Inflammatory macrophage treated with lipopolysaccharide for 1 hour (primary cell): ENCODE data around the gene DYNC2I2.
A peak's percentile ranks its signal among the peaks of the same experiment; 100 is the strongest.
"Not testable (repeated sequence)": the region's sequence is repeated elsewhere in the genome, so short reads cannot be mapped to it uniquely, and the experiment has no call there.

Experiments used
- DNase-seq, 2 donors: peaks; one replicate each; pipeline ENCODE4 v3.0.0-alpha.2; 2020 to 2022

Gene DYNC2I2

DNA sequence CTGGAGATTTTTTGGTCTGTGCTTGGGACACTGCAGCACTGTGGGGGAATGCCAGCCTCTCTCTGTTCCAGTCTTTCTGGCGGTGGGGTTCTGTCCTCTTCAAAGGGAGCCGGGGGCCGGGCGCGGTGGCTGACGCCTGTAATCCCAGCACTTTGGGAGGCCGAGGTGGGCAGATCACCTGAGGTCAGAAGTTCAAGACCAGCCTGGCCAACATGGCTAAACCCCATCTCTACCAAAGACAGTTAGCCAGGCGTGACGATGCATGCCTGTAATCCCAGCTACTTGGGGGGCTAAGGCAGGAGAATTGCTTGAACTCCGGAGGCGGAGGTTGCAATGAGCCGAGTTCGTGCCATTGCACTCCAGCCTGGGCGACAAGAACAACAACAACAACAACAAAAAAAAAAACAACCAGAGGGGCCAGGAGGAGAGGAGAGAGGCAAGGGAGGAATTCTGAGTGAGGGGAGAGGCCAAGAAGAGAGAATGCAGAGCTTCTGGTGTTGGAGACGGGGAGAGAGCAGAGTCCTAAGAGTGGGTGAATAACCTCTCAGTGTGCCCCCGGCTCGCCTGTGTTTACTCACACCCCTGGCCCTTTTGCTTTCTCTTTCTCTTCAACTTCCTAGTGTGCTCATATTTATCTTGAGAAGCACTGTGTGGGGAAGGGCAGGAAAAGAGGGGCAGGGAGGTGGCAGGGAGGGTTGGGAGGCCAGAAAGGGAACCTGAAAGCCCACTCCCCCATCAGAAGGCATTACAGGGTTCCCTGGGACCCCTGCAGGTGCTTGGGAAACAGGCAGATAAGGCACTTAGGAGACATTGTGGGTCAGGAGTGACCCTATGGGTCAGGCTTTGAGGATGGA is 29.2 kb upstream of the DYNC2I2 start:
- DNase-seq: peak; percentile 61 to 64

DNA sequence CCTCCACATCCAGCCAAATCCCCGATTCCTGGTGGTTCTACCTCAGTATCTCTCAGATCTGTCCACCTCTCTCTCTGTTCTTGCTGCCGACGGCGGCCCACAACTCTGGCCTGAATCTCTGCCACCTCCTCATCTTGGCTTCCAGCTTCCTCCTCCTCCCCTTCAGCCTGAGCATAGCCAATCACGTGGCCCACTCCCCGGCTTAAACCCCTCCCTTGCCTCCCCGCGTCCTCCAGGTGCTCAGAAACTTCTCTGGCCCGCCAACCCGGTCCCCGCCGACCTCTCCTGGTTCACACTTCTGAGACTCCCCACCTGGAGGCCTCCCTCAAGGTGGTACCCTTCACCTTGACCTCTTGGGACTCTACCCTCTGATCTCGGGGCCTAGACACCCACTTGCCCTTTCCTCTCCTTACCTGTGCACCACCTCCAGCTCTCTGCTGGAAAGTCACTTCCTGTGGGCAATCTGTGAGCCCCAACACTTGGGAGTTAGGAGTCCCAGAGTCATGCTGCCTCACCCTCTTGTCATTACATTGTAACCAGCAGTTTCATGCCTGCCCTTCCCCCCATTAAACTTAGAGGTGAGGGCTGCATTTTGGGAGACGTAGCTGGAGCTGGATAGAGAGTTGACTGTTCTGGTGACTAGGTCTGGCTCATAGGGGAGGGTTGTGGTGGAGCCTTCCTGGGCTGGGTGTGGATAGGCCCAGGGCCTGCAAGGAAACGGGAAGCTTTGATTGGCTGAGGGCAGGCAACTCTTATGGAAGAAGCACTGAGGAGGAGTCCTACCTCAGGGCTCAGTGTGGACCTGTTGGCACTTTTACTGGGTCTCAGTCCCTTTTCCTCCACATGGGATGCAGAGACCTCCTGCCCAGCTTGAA is 27.9 kb upstream of the DYNC2I2 start:
- peak; percentile 65 to 72 for DNase-seq

DNA sequence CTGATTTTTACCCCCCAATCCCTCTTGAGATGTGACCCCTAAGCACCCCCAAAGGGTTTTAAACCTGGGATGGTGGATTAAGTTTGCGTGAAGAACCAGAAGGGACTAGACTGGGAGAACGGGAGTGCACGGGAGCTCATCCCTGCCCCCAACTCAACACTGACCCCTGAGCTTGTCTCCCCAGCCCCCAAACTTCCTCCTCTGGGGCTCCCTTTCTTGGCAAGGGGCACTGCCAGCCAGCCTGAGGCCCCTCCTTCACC is 27.3 kb upstream of the DYNC2I2 start:
- DNase-seq: no peak

DNA sequence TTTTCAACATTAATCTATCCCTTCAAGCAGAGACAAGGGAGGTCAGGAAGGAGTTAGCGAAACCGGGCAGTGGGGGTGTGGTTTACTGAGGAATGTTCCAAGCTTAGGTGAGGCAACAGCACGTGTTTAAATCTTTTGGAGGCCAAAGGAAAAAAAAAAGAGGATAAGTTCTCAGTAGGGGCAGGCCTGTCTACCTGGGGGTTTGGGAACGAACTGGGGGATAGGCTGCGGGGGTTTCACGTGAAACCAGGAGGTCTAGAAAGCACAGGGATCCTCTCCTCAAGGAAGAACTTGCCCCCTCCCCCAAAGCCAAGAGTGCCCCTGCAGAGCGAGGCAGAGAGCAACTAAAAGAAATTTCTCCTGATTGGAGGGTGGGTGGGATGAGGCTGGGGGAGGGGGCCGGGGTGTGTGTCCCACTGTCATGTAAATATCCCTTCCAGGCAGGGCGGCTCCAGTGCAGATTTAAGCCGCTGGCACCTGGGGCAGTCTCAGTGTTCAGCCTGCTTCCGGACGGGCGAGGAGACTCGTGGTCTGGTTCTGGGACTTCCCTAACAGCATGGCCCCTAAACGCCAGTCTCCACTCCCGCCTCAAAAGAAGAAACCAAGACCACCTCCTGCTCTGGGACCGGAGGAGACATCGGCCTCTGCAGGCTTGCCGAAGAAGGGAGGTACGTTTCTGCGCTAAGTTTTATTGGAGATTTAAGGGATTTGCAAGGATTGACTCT is 26.9 kb upstream of the DYNC2I2 start:
- peak; percentile 42 to 53 for DNase-seq

GRCh38 chr9:128677794-128678193 is 21.1 kb upstream of the DYNC2I2 start:
- DNase-seq: no peak

- no peak for DNase-seq
Observed at GRCh38 chr9:128675382-128675781, 18.7 kb upstream of the DYNC2I2 start.

- no peak for DNase-seq
Observed at GRCh38 chr9:128669786-128670185, 13.1 kb upstream of the DYNC2I2 start.

GRCh38 chr9:128666481-128666941 is 9.9 kb upstream of the DYNC2I2 start:
- DNase-seq: not testable (repeated sequence)

- DNase-seq: no peak
Observed at GRCh38 chr9:128657796-128658195, 1.1 kb upstream of the DYNC2I2 start.

GRCh38 chr9:128657344-128657704 is 677 bp upstream of the DYNC2I2 start:
- DNase-seq: no peak

- DNase-seq: no peak
Observed at GRCh38 chr9:128654481-128654880, 2.2 kb downstream of the DYNC2I2 start.

DNA sequence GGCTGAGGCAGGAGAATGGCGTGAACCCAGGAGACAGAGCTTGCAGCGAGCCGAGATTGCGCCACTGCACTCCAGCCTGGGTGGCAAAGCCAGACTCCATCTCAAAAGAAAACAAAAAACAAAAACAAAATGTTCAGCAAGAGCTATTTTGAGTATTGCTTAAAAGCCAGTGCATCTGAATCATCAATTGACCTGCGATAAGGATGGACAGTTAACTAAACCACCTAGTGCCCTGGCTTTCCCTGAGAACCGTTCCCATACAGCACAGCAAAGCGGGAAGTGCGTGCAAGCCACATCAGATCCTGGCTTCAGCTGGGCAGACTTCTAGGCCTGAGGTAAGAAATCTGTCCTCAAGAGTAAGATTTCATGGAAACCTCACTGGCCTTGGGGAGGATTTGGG is 2.7 kb downstream of the DYNC2I2 start:
- DNase-seq: no peak

DNA sequence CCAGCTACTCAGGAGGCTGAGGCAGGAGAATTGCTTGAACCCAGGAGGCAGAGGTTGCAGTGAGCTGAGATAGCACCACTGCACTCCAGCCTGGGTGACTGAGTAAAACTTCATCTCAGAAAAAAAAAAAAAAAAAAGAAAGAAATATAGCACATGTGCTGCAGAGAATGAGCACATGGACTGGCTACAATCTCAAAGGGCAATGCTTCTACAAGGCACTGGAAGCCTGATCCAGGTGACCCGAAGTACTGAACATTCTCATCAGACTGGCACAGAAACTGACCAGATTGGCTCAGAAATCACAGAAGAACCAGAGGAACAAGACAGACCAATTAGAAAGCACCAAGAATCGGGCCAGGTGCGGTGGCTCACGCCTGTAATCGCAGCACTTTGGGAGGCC is 4.8 kb downstream of the DYNC2I2 start:
- DNase-seq: no peak

- peak; percentile 42 to 73 for DNase-seq
Observed at GRCh38 chr9:128648206-128648605, 8.4 kb downstream of the DYNC2I2 start.

- peak in 1 of 2 donors; percentile 37 for DNase-seq
Observed at GRCh38 chr9:128643519-128644300, 12.9 kb downstream of the DYNC2I2 start.

DNA sequence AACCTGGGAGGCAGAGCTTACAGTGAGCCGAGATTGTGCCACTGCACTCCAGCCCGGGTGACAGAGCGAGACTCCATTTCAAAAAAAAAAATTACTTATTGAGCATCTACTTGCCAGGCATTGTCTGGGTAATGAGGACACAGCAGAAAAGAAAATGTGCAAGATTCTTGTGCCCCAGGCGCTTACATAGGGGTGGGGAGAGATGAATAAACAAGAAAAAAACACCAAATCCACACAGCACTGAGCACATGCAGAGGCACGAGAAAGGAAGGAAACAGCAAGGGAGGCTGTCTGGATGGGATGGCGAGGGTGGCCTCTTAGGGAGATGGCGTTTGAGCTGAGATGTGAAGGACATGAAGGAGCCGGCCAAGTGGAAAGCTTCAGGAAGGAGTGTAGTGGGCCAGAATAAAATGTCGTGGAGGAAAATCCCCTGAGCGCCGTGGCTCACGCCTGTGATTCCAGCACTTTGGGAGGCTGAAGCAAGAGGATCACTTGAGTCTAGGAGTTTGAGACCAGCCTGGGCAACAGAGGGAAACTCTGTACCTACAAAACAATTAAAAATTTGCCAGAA is 13.9 kb downstream of the DYNC2I2 start:
- no peak for DNase-seq

- DNase-seq: no peak
Observed at GRCh38 chr9:128640603-128641002, 16.0 kb downstream of the DYNC2I2 start.

- DNase-seq: no peak
Observed at GRCh38 chr9:128638580-128638979, 18.1 kb downstream of the DYNC2I2 start.

DNA sequence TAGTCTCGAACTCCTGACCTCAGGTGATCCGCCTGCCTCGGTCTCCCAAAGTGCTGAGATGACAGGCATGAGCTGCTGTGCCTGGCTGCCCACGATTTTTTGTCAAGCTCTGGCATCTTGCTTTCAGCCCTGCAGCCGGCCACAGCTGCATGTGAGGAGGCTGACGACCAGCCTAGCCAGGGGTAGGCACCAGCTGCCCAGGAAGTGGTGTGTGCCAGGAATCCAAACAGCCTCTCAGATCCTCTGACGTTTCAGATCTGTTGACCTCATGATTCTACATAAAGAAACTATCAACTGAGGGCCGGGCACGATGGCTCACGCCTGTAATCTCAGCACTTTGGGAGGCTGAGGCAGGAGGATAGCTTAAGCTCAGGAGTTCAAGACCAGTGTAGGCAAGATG is 19.0 kb downstream of the DYNC2I2 start:
- no peak for DNase-seq

DNA sequence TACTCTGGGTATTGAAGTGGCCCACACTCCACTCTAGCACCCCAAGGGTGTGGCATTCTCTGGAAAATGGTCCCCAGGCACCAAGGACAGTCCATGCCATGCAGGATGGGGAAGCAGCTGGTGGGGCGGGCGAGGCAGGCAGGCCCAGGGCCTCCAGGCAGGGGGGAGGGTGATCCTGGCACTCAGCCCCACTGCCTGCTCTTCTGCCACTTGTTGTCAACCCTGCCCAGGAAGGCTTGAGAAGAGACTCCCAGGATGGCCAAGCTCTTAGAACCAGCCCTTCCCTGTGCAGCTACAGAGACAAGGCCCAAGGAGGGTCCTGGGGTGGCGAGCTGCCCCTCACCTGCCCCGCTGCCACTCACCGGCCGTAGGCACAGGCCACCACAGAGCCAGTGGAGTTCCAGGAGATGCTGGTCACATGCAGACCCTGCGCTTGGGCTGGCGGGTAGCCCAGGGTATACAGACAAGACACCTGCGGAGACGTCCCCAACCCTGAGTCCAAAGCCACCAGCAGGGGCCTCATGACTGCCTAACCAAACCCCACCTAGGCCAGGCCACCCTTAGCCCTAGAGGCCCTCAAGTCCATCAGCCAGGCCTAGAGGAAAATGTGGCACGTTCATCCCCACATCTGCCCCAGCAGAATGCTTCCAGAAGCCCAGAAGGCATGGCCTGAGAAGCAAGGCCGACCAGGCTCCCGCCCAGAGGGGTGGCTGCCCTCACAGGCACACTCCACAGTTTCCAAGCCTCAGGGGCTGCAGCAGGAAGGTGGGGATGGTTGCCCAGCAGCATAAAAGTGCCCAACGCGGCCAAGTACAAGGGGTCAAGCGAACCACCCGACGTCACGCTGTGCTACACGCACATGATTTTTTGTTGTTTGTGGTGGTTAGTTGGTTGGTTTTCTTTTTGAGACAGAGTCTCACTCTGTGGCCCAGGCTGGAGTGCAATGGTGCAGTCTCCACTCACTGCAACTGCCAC is 19.8 kb downstream of the DYNC2I2 start:
- DNase-seq: no peak

- DNase-seq: no peak
Observed at GRCh38 chr9:128636024-128636390, 20.6 kb downstream of the DYNC2I2 start.
